22Rv1 (cell line): ENCODE results near the gene SATL1.

Experiments
- ZFX ChIP-seq: fragments of 450-650 bp; IDR thresholded peaks from 2 replicates; pipeline ENCODE4 v1.6.1; 2017; ENCODE audit warnings: antibody characterized with exemption, borderline replicate concordance
- TF ChIP-seq, protein P1 (sequence below): fragments of 450-650 bp; IDR thresholded peaks from 2 replicates; pipeline ENCODE4 v1.5.1; 2017; ENCODE audit warnings: mild to moderate bottlenecking

DNA sequence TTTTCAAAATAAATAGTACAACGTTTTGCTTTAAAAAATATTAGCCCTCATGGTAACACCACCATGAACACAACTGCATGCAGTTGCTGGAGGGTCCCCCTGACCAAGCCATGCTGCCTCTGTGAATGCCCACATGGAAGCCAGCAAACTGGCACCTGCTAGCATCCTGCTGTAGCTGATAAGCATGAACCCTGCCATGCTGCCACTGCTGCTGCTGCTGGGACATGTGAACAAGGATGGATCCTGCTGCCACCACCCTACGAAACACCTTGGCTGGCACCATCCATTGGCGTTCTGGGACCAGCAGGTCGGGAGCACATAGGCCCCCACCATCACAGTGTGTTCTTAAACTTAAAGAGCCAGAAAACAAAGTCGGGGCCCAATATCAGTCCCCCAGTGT lies 83.9 kb downstream of the SATL1 start:
- TF ChIP-seq, protein P1, sequence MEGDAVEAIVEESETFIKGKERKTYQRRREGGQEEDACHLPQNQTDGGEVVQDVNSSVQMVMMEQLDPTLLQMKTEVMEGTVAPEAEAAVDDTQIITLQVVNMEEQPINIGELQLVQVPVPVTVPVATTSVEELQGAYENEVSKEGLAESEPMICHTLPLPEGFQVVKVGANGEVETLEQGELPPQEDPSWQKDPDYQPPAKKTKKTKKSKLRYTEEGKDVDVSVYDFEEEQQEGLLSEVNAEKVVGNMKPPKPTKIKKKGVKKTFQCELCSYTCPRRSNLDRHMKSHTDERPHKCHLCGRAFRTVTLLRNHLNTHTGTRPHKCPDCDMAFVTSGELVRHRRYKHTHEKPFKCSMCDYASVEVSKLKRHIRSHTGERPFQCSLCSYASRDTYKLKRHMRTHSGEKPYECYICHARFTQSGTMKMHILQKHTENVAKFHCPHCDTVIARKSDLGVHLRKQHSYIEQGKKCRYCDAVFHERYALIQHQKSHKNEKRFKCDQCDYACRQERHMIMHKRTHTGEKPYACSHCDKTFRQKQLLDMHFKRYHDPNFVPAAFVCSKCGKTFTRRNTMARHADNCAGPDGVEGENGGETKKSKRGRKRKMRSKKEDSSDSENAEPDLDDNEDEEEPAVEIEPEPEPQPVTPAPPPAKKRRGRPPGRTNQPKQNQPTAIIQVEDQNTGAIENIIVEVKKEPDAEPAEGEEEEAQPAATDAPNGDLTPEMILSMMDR: no peak
- no peak for TF ChIP-seq ZFX
